ENCODE data around the gene MED20. TPM values are rescaled to one million over a fixed set of nuclear protein-coding genes. Genes with fewer than 3 reads are reported as not detected.

The MED20 gene
- total and polyA plus RNA-seq, 2 of the 4 experiments (the other 2 are of a cell fraction) = 24.8 to 38.2 TPM

- Histone ChIP-seq H3K18ac (ENCODE audit: low read depth, low read length) (peak overlapping the region; percentile 49; the same call in 1 of the 2 replicates), H3K4me3 (ENCODE audit: insufficient read depth, low read depth, low read length) (no peak overlapping the region), H2BK15ac (ENCODE audit: low read depth, low read length) (peak overlapping the region; percentile 88), H3K9me1 (ENCODE audit: insufficient read depth, low read length) (peaks cover 23% of the 10 kb centered on the region), H3K27me3 (ENCODE audit: control insufficient read depth, insufficient read depth, low read length) (no peaks in the 10 kb centered on the region), H3K79me1 (ENCODE audit: low read depth in 1 of 2, low read length in 2 of 2) (no peaks in the 10 kb centered on the region), H4K5ac (ENCODE audit: low read depth, low read length) (peak overlapping the region; percentile 35; the same call in 1 of the 2 replicates), H2BK120ac (ENCODE audit: low read depth, low read length) (peak overlapping the region; percentile 88), H3K9me3 (ENCODE audit: control insufficient read depth, insufficient read depth, low read length) (no peaks in the 10 kb centered on the region), H3K23ac (ENCODE audit: low read depth, low read length) (peak overlapping the region; percentile 28), H3K56ac (ENCODE audit: extremely low read depth, insufficient read depth, low read length) (peak overlapping the region; percentile 8; the same call in 1 of the 2 replicates), H3K4ac (ENCODE audit: low read depth, low read length) (peak overlapping the region; percentile 75), H2BK5ac (ENCODE audit: low read depth, low read length, poor library complexity, severe bottlenecking) (peak overlapping the region; percentile 71), H4K91ac (ENCODE audit: insufficient read depth, low read depth, low read length) (peak overlapping the region; percentile 74), H3K36me3 (ENCODE audit: control insufficient read depth, insufficient read depth, low read length) (no peaks in the 10 kb centered on the region), H3K4me1 (ENCODE audit: control insufficient read depth, insufficient read depth, low read length) (peaks cover 12% of the 10 kb centered on the region), H3K27ac (ENCODE audit: insufficient read depth, low read length) (no peak overlapping the region), H4K20me1 (ENCODE audit: insufficient read depth, low read length) (no peaks in the 10 kb centered on the region), H4K8ac (ENCODE audit: low read depth in 2 of 2, low read length in 2 of 2) (peak overlapping the region; percentile 33 to 35; a peak in 3 of 4 replicates), H2AK9ac (replicated peaks; ENCODE audit: low read depth, low read length, poor library complexity) (no peak overlapping the region), H3K4me2 (ENCODE audit: low read depth, low read length) (no peak overlapping the region), H3K9ac (ENCODE audit: low read depth, low read length) (no peak overlapping the region), H2BK20ac (ENCODE audit: low read depth, low read length) (peak overlapping the region; percentile 90), H2AFZ (replicated peaks; ENCODE audit: low read length, poor library complexity) (no peak overlapping the region), H2AK5ac (ENCODE audit: low read depth, low read length) (peak overlapping the region; percentile 21; the same call in 1 of the 2 replicates), H3K14ac (replicated peaks; ENCODE audit: low read depth, low read length) (peak overlapping the region; percentile 63)
- DNase-seq = no peak
- POLR2A ChIA-PET (ENCODE audit: unreplicated experiment) = no interaction called here
- BruUV-seq (replicated peaks) = no TSS peak
- dilution Hi-C loops (cut with HindIII; ENCODE audit: low sequenced_read_pairs, unreplicated experiment) = no loop called here
- intact Hi-C loops (cut with micrococcal nuclease) = no loop called here
- 90% methylated on average over 2 of the region's 5 CpGs; no CpG with 5 or more reads in 1 of the 2 experiments for WGBS, 2 experiments (ENCODE audit: extremely low coverage in 2 of 2, insufficient read length in 1 of 2)
- no peak for ATAC-seq (ENCODE audit: low read depth)
- in situ Hi-C loops (cut with MboI; ENCODE audit: low sequenced_read_pairs) = no loop called here
- CTCF ChIA-PET = no interaction called here
- no peak for TF ChIP-seq SMC3 (IDR thresholded peaks at IDR 0.05; ENCODE audit: low read depth, low read length)
- TF ChIP-seq USF2 (IDR thresholded peaks at IDR 0.05; ENCODE audit: low read depth, low read length) = no peak
- TF ChIP-seq CTCF (conservative IDR thresholded peaks at IDR 0.05; ENCODE audit: low read depth, low read length) = no peak
- no peak for TF ChIP-seq MAFK (IDR thresholded peaks at IDR 0.05; ENCODE audit: low read depth, low read length)
- TF ChIP-seq RAD21 (IDR thresholded peaks at IDR 0.05; ENCODE audit: low read length) = no peak
- no peak for TF ChIP-seq CHD1 (IDR thresholded peaks at IDR 0.05; ENCODE audit: low read depth, low read length)
- TF ChIP-seq, protein P1, sequence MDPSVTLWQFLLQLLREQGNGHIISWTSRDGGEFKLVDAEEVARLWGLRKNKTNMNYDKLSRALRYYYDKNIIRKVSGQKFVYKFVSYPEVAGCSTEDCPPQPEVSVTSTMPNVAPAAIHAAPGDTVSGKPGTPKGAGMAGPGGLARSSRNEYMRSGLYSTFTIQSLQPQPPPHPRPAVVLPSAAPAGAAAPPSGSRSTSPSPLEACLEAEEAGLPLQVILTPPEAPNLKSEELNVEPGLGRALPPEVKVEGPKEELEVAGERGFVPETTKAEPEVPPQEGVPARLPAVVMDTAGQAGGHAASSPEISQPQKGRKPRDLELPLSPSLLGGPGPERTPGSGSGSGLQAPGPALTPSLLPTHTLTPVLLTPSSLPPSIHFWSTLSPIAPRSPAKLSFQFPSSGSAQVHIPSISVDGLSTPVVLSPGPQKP (IDR thresholded peaks at IDR 0.05; ENCODE audit: borderline replicate concordance, low read depth, low read length) = no peak
- no peak for TF ChIP-seq RCOR1 (IDR thresholded peaks at IDR 0.05; ENCODE audit: insufficient replicate concordance, low read length)
- TF ChIP-seq BHLHE40 (IDR thresholded peaks at IDR 0.05; ENCODE audit: low read depth, low read length) = no peak
- no peak for TF ChIP-seq NFE2L2 (IDR thresholded peaks at IDR 0.05; ENCODE audit: low read depth, low read length)
- no peak for TF ChIP-seq MXI1 (IDR thresholded peaks at IDR 0.05; ENCODE audit: borderline replicate concordance, low read depth, low read length)
- no peak for TF ChIP-seq POLR2A (IDR thresholded peaks at IDR 0.05; ENCODE audit: low read depth, low read length)
- no peak for TF ChIP-seq FOS (IDR thresholded peaks at IDR 0.05; ENCODE audit: low read depth, low read length)
- TF ChIP-seq CEBPB (IDR thresholded peaks at IDR 0.05; ENCODE audit: low read depth, low read length) = no peak
- no peak for TF ChIP-seq MAZ (IDR thresholded peaks at IDR 0.05; ENCODE audit: borderline replicate concordance, low read depth, low read length)
Measured at GRCh38 chr6:41966214-41966920, 45.4 kb upstream of the MED20 start.
